MCF 10A (cell line): ENCODE measurements around the gene ANKRD44. TPM values are rescaled to one million over a fixed set of nuclear protein-coding genes. Genes with fewer than 3 reads are reported as not detected.

Experiments used
- BruUV-seq: library from RNA; stranded (reverse); fragments of 400-500 nt; replicated peaks from 2 replicates; lab custom pipeline; 2021; lab: Mats Ljungman, UMichigan
- CTCF ChIA-PET: fragments of 300-600 bp; sonication (Branson Sonifier 250); formaldehyde crosslinking; extraction: SDS; loops from one replicate; lab custom pipeline; 2021; ENCODE audit warnings: antibody characterized with exemption, inconsistent platforms; lab: Yijun Ruan, JAX
- POLR2A ChIA-PET: fragments of 300-600, 350-650 bp; sonication (Branson Sonifier 250); formaldehyde crosslinking; extraction: SDS; loops from one replicate; lab custom pipeline; 2020; ENCODE audit warnings: antibody characterized with exemption, inconsistent platforms; lab: Yijun Ruan, JAX
- DNase-seq: peaks from one replicate; pipeline ENCODE4 v3.0.0-alpha.2; 2018; ENCODE audit not compliant: unreplicated experiment
- H3K27ac Mint-ChIP-seq: one replicate; pipeline ENCODE4 v1.8.0; 2022; ENCODE audit warnings: mild to moderate bottlenecking, low read depth, mixed read lengths; ENCODE audit not compliant: unreplicated experiment
- H3K27me3 Mint-ChIP-seq: one replicate; pipeline ENCODE4 v1.8.0; 2022; ENCODE audit warnings: mixed read lengths; ENCODE audit not compliant: insufficient read depth, unreplicated experiment
- H3K36me3 Mint-ChIP-seq: one replicate; pipeline ENCODE4 v1.8.0; 2022; ENCODE audit warnings: mild to moderate bottlenecking, moderate library complexity, mixed read lengths; ENCODE audit not compliant: insufficient read depth, unreplicated experiment
- H3K4me1 Mint-ChIP-seq: one replicate; pipeline ENCODE4 v1.8.0; 2022; ENCODE audit warnings: mixed read lengths; ENCODE audit not compliant: insufficient read depth, unreplicated experiment
- H3K4me3 Mint-ChIP-seq: one replicate; pipeline ENCODE4 v1.8.0; 2022; ENCODE audit warnings: mild to moderate bottlenecking, moderate library complexity, mixed read lengths; ENCODE audit not compliant: unreplicated experiment
- H3K9me3 Mint-ChIP-seq: one replicate; pipeline ENCODE4 v1.8.0; 2022; ENCODE audit warnings: mixed read lengths; ENCODE audit not compliant: unreplicated experiment
- intact Hi-C: fragments of 100-400 bp; cut with micrococcal nuclease; formaldehyde crosslinking; loops from 2 replicates; pipeline ENCODE4 v1.14.1; 2022
- total RNA-seq: library from RNA; stranded (reverse); gene quantifications from 2 replicates; pipeline ENCODE4 v1.2.3, GENCODE V29; 2022
- TF ChIP-seq, protein P1 (sequence below): fragments of 200-600 bp; IDR thresholded peaks from one replicate; pipeline ENCODE4 v1.8.0; 2022; ENCODE audit warnings: antibody characterized with exemption, mild to moderate bottlenecking; ENCODE audit not compliant: unreplicated experiment

ANKRD44 gene
- total RNA-seq, 1 experiment from 2014 or later, result 6.9 TPM

DNA sequence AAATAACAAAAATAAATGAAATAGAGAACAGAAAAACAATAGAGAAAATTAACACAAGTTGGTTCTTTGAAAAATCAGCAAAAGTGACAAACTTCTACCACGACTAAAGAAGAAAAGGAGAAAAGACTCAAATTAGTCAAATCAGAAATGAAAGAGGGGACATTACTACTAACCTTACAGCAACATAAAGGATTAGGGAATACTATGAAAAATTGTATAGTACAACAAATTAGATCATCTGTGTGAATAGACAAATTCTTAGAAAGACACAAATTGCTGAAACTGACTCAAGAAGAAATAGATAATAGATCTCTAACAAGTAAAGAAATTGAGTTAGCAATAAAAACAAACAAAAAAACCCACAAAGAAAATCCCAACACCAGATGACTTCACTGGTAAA is 335.6 kb downstream of the ANKRD44 start:
- intact Hi-C loops, result no loop called here
- Mint-ChIP-seq H3K27me3 (no peaks in the 10 kb centered on the region), H3K27ac (no peak overlapping the region), H3K9me3 (peaks cover 7% of the 10 kb centered on the region), H3K36me3 (peaks cover 5% of the 10 kb centered on the region), H3K4me1 (no peaks in the 10 kb centered on the region), H3K4me3 (no peak overlapping the region)
- DNase-seq, result no peak
- TF ChIP-seq, protein P1, sequence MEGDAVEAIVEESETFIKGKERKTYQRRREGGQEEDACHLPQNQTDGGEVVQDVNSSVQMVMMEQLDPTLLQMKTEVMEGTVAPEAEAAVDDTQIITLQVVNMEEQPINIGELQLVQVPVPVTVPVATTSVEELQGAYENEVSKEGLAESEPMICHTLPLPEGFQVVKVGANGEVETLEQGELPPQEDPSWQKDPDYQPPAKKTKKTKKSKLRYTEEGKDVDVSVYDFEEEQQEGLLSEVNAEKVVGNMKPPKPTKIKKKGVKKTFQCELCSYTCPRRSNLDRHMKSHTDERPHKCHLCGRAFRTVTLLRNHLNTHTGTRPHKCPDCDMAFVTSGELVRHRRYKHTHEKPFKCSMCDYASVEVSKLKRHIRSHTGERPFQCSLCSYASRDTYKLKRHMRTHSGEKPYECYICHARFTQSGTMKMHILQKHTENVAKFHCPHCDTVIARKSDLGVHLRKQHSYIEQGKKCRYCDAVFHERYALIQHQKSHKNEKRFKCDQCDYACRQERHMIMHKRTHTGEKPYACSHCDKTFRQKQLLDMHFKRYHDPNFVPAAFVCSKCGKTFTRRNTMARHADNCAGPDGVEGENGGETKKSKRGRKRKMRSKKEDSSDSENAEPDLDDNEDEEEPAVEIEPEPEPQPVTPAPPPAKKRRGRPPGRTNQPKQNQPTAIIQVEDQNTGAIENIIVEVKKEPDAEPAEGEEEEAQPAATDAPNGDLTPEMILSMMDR, result no peak
- ChIA-PET POLR2A (no interaction called here), CTCF (interaction anchor here (0.6 kb wide), 1 partner anchor 138 kb away, joined by 3 read pairs; no protein-coding TSS in a partner anchor)
- BruUV-seq, result no TSS peak

DNA sequence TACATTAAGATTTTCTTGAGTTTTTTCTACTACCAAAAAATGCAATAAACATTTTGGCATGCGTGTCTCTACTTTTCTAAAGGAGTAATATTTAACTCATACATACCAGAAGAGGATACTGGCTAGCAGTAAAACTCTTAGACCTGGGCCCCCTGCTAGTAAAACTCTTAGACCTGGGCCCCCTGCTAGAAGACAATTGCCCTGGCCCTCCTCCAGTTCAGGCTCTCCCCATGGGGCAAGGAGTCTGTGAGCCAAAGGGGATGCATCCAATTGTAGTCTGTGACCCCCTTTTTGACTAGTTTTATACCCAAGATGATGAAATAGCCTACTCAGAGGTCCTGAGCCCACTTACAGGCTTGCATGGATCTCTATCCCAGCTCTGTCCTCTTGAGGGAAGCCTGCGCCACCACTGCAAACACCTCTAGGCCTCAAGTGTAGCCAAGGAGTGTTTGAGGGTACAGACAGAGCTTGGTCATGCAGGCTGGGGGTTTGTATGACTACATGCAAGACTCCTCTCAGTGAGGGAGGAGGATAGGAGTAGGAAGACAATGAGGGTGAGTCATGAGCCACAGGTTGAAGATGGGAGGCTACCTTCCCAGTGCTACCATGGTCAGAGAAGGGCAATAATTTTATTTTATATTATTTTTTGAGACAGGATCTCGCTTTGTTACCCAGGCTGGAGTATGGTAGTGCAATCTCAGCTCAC is 338.9 kb downstream of the ANKRD44 start:
- DNase-seq, result no peak
- BruUV-seq, result no TSS peak
- H3K4me1 Mint-ChIP-seq, result no peaks in the 10 kb centered on the region
- ChIA-PET CTCF (no interaction called here), POLR2A (no interaction called here)
- intact Hi-C loops, result no loop called here
- no peaks in the 10 kb centered on the region for H3K27me3 Mint-ChIP-seq
- no peak overlapping the region for H3K27ac Mint-ChIP-seq
- H3K36me3 Mint-ChIP-seq, result peaks cover 5% of the 10 kb centered on the region
- no peak overlapping the region for H3K4me3 Mint-ChIP-seq
- TF ChIP-seq, protein P1, result no peak
- H3K9me3 Mint-ChIP-seq, result peaks cover 12% of the 10 kb centered on the region

DNA sequence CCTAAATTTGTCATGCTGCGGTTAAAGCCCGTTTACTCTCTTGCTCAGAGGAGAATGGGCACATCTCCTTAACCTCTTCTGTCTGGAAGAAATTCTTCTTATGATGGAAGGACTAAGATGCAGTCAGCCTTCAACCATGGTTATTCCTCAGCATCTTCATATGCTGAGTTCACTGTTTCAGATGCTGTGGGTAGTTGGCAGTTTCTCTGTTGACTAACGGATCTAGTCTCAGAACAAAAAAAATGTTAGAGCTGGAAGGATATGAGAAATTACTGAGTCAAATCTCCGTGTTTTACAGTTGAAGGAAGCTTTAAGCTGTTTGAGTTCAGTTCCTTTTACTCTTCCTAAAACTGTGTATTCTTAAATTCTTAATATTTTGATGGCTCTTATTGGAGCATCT is 340.5 kb downstream of the ANKRD44 start:
- H3K4me3 Mint-ChIP-seq, result no peak overlapping the region
- H3K27me3 Mint-ChIP-seq, result no peaks in the 10 kb centered on the region
- TF ChIP-seq, protein P1, result no peak
- ChIA-PET POLR2A (no interaction called here), CTCF (no interaction called here)
- no peaks in the 10 kb centered on the region for H3K4me1 Mint-ChIP-seq
- H3K27ac Mint-ChIP-seq, result no peak overlapping the region
- DNase-seq, result no peak
- peaks cover 5% of the 10 kb centered on the region for H3K36me3 Mint-ChIP-seq
- H3K9me3 Mint-ChIP-seq, result peaks cover 8% of the 10 kb centered on the region
- intact Hi-C loops, result no loop called here
- no TSS peak for BruUV-seq

DNA sequence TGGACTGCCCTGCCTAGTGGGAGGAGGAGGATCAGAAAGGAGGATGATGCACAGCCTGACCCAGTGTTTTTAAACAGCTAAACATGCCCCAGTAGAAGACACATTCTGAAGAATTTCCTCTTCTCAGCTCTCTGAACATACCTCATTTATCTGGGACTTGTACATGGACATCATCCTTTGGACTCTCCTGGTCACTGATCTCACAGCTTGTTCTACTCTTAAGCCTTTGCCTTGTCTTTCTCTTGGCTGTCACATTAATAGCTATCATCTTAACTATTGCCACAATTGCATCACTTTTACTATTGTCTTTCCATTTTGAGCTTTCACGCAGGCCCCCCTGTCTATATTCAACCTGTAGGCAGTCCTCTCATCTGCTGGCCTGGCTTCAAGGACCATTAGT is 342.1 kb downstream of the ANKRD44 start:
- H3K9me3 Mint-ChIP-seq, result peaks cover 8% of the 10 kb centered on the region
- intact Hi-C loops, result no loop called here
- POLR2A ChIA-PET, result no interaction called here

More for the DNA sequence above, 342.1 kb downstream of the ANKRD44 start:
- Mint-ChIP-seq H3K27me3 (no peaks in the 10 kb centered on the region), H3K36me3 (no peaks in the 10 kb centered on the region), H3K27ac (no peak overlapping the region), H3K4me1 (no peaks in the 10 kb centered on the region), H3K4me3 (no peak overlapping the region)
- BruUV-seq, result no TSS peak
- CTCF ChIA-PET, result no interaction called here
- TF ChIP-seq, protein P1, result no peak
- no peak for DNase-seq
